LHCN-M2 (cell line): ENCODE results near the gene PAX3. TPM values are rescaled to one million over a fixed set of nuclear protein-coding genes. Genes with fewer than 3 reads are reported as not detected.

Experiments
- DNase-seq: peaks from one replicate; pipeline ENCODE4 v3.0.0-alpha.2; 2012; ENCODE audit warnings: low read depth
- total RNA-seq: library from RNA; depleted of rRNA; stranded (reverse); fragments of >200 nt; gene quantifications from 2 replicates; pipeline ENCODE4 v1.2.3, GENCODE V29; 2014

The PAX3 gene
- total RNA-seq, 1 experiment from 2014 or later: 3.9 TPM

DNA sequence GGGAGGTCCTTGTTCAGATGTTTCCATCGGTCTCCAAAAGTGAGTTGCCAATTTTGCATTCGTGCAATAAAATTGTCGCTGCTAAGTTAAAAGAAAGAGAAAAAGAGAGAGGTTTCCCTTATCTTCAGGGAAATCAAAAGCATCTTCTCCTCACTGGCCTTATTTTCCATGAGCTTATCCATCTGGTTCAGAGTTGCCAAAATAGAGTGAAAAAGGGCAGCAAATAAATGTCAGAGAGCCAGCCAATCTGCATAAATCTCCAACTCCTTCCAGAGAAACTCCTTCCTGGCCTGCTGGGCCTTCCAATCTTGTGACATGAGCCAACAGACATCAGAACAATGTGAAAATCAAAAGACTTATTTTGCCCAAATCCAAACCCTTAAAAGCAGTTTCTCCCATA lies 28.4 kb downstream of the PAX3 start:
- no peak for DNase-seq

DNA sequence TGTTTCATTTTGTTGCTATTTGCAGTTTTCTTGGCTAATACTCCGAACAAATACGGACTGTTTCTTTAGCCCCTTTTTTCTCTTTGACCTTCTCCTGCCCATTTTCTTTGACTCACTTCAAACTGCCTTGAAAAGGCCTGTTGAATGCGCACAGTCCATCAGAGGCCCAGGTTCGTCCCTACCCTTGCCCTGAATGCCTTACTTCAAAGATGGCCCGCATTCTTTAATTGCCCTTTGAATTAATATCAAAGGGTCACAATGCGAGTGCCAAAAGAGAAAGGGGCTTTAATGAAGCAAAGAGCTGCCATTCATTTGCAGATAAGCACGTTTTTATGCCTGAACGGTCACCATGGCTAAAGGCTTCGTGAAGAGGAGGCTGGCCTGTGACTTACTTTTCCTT lies 29.7 kb downstream of the PAX3 start:
- no peak for DNase-seq

DNA sequence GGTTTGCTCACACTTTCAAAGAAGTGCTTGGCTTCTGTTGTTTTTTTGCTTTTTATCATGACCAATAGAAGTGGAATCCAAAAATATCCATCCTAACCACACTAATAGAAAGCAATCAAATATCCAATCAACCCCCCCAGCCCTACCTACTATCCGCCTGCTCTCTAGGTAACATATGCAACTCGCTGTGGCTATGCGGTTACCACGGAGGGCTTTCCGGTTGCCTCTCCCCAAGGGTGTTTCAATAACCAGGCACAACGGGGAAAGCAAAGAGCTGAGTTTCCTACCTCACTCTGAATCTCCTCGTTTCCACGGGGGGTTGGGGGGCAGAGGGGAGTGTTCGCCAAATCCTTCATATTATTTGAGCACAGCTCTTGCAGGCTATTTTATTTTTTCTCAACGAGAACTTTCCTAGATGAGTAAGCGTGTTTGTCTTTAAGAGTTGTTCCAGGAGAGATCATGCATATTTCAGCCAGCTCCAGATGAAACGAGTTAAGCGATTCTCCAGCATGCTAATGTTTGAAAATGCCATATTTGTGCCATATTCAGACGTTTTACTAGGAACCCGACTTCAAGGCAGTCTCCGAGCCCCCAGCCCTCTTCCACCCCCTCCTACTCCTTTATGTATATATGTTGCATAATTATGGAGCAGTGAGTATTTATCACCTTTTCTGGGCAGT lies 30.3 kb downstream of the PAX3 start:
- no peak for DNase-seq

DNA sequence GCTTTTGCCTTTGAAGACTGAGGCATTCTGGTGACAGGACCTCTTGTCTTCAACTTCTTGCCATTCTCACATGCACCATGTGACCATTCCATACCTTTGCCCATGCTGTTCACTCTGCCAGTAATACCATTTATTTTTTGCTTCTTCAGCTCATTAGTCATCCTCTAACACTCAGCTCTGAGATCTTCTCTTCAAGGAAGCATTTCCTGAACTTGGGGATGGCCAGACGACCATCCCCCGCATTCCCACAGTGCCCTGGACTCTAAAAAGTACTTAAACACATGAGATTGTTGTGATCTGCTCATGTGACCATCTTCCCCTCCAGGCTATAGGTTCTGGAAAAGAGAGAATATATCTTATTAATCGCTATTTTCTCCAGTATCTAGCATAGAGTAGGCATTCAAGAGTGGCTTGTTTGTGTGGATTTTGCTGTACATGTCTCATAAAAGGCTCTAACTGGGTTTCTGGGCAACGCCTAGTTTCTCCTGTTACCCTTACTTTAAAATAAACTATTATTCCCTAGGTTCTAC lies 33.9 kb downstream of the PAX3 start:
- DNase-seq: no peak

DNA sequence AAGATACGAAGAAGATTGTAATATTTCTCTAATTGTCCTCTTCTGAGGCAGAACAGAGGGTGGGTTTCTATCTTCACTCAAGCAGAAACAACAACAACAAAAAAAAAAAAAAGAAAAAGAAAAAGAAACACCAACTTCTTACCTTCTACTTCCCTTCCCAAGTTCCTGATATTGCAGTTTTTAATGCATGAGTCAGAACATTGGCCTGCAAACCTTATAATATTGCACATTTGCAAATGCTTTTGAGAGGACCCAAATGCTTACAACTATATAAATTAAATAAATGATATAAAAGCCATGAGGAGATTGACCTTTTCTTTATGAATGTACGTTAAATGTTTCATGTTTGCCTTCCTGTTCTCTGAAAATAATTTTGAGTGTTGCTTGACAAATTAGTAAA lies 37.3 kb downstream of the PAX3 start:
- DNase-seq: no peak

DNA sequence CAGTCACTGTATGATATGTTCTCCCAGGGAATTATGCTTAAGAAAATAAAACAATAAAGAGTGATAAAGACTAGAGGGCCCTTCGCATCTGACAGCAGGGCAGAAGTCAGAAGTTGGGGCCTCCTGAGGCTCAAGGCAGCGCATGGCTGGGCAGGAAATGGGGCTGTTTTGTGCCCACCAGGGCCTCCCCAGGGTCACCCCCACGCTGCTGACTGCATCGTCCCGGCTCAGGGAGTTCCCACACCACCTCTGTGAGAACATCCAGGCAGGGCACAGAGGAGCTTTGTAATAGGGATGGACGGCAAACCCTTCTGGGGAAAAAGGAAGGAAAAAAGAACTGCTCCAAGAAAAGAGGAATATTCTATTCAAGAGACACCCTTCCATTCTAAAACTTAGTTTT lies 41.2 kb downstream of the PAX3 start:
- no peak for DNase-seq

DNA sequence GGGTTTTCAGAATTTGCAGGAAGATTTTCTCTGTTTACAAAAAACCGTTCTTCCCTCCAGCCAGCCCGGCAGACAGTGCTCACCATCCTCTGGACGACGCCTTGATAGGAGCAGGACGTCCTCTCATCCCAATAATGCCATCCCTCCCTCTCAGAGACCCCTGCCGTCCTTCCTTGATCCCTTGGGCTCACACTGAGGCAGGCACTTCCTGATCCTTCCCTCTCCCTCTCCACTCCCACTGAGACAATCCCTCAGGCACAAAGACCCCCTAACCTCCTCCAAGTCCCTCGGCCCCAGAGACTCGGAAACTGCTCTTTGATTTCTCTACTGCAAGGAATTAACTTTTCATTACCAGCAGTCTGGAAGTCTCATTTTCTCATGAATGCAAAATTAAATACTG lies 42.5 kb downstream of the PAX3 start:
- DNase-seq: no peak

DNA sequence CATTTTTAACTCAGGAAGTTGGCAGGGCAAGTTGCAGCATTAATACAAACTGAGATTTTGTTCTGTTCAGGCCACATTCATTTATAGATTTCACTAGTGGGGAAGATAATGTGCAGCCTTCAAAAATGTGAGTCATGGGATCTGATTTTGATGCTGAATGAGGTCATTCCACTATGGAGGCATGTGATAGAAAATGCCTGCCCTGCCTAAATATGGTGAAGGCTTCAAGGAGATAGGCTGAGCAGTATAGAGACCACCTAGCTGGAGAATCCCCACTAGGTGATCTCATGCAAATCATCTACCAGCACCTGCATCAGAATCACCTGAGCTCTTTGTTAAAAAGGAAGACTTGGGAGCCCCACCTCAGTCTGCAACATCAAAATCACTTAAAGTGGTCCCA lies 43.7 kb downstream of the PAX3 start:
- no peak for DNase-seq

DNA sequence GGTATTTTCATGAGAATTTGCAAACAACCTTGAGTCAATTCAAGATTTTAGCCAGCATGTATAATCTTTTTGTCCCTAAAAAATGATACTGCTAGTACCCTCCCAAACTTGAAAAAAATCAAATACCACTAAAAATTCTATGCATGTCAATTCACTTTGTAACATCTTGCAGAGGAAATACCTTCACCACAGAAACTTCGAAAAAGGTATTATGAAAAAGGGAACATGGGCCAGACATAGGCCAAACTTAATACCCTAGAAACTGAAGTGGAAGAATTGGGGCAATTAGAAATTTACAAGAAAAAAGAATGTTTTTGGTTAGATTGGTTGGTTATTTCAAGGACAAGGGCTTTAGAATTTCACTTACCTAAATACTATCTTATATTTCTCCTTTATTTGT lies 48.5 kb downstream of the PAX3 start:
- no peak for DNase-seq

DNA sequence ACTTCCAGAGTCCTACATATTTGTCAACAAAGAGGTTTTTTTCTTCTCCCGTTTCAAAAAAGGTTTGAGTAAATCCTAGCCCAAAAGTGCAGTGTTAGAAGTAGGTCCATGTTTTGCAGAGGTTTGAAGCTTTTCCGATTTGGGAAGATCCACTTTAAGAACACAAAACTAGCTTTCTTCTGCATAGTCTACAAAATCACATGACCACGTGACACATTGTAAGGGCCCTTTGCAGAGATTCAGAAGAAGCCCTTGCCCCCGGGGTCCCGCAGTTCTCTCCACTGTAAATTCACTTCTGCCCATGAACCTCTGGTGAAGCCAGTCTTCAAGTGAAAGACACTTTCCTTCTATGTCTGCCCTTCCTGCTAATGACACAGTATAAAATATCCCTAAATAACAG lies 49.4 kb downstream of the PAX3 start:
- DNase-seq: no peak

DNA sequence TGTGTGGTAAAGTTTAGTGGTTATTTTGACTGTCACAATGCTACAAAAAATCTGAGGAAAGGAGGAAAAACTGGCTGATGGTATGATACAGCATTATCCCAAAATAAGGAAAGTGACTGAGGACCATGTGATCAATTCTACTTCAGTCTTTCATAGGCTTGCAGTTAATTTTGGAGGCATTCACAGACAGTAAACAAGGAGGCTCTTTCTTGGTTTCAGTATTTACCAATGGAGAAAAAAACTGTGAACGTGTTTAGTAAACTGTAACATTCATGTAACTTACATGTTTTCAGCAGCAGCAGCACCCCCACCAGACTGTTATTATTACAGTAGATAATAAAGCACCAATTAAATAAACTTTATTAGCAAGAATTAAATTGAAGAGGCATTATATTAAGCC lies 50.0 kb downstream of the PAX3 start:
- DNase-seq: no peak

DNA sequence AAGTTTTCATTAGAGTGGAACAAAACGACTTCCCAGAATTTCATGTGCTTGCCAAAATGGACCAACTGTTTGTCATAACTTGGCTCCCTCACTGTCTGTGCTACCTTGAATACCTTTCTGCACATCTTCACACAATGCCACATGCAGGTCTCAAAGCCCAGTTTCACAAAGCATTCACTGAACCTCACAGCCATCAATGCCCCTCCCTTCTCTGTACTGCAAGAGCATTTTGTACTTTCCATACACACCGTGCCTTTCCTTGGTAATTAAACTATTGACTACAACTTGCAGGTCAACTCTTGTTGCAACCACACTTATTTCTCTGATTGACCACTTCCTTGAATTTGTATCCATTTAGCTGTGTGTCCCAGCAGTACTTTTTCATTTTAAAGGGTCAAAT lies 50.5 kb downstream of the PAX3 start:
- DNase-seq: no peak

DNA sequence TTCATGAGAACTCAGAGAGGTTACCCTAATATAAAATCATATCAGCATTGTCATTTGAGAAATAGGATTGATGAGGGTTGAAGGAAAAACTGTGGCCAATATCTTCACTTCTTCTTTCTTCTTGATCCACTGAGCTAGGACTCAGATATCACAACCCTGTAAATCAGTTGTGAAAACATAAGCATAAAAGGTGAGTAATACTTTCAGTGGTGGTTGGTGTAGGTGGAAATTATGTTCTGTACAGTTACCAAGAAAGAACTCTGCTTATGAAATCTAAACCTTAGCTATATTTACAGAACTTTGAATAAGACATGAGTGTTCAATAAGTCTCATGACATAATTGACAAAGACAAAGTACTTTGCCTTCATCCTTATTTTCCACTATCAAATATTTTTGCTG lies 56.3 kb downstream of the PAX3 start:
- no peak for DNase-seq

DNA sequence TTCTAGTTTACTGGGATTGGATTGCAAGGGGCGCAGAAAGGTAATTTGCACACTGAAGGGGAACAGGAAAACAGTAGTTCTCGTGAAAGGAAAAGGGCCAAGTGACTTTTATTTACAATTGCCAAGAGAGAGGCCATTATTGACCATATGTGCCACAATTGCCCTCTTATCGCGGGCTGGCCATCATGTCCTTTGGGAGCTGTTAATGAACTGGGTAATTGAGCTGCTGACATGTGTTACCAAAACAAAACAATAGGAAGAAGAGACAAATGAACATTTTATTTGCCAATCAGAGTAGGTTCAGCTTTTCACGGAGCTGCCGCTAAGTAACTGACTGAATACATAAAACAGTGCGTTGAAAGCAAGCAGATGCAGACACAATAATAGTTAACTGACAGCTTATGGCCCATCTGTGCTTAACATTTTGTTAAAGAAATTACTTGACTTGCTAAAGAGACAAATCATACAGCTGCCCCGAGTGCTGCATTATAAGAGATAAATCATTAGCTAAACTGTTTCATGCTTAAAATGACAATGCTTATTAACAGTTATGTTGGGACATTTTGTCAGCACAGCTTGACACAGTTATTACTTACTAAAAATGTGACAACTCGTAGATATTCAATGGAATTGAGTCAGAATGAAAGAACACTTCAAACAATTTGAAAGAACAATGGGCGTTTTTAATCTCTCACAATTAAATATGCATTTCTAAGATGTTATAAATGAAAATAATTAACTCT lies 57.5 kb downstream of the PAX3 start:
- no peak for DNase-seq

DNA sequence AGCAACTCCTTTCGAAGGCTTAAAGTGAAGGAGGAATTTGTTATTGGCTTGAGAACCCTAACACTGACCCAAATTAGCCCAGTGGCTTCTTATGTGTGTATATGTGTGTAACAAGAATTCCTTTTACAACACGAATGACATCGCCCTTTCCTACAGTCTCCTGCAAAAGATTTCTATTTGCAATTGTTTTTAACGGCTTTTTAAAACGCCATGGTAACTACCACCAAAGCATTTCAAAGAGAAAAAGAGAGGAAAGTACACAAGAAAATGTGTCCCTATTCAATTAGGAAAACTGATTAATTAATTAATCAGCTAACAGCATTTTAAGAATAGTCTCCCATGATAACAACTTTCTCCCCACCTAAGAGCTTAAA lies 58.1 kb downstream of the PAX3 start:
- DNase-seq: no peak

DNA sequence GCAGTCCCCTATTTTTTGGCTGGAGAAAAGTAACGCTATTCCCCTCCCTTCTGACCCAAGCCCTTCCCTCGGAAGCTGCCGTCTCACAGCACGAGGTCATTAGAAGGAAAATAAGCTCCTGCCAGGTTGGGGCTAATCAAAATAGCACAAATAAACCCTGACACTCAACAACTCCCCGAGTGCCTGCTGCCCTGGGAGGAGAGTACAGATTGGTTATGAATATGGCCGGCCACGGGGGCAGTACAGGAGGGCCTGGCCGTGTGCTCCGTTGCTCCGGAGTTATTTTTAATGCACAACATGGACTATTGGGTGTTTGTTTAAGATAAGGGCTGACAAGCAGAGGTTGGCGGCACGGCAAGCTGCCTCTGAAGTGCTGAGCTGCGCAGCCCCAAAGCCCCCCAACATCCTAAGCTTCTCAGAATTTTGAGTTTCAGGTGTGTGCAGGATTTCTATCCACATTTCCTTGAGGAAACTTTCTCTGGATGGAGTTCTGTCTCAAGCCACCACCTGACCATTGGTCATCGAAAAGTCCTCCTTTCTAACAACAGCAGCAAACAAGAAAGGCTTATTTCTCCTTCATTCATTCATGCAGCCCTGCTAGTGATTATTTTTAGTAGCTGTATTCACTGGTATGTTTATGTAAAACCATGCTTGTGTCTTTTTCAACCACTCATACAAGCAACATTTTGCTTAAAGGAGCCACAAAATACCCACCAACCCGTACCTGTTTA lies 58.7 kb downstream of the PAX3 start:
- no peak for DNase-seq

DNA sequence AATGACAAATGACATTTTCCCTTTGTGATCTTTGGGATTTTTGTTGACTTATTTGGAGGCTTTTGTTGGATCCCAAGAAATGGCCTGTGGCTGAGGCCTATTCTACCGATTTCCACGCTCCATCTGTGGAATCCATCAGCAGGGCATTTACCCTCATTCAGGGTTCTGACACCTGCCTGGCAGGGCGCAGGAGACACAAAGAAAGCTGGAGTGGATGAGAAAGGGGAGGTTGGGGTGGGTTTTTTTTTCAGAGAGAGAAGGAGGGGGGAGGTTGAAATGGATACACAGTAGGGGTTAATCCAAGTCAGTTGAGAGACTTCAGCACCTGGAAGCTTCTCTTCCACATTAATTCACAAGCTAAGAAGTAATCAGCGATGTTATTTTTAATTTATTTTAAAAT lies 59.7 kb downstream of the PAX3 start:
- DNase-seq: no peak

DNA sequence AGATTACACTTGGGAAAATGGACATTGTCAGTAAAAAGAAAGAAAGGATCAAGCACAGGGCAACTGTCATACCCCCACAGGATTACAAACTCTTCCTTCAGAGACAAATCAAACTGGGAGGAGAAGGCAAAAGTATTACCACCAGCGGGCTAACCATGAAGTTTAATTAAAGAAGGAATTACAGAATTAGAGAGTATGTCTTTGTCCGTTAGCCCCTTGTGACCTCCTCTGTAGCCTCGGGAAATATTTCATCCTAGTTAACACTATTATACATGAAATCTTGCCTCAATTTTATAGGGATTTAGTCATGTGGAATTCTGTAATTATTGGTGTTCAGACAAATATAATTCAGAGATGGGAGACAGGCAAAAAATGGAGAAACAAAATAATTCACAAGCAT lies 60.7 kb downstream of the PAX3 start:
- no peak for DNase-seq

DNA sequence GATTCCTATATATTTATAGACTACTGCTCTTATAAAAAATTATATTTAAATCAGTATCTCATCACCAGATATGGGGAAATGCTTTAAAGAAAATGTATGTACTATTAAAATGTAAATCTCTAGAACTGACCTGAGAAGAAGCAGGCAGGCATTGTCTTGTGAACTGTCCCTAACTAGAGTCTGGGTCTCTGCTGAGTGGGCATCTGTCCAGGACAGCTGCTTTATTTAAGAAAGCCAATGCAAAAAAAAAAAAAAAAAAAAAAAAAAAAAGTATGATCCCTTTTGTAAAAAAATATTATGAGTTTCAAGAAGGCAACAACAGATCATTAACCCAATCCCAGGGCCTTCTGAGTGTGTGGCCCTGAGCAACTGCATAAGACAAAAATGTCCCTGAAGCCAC lies 66.0 kb downstream of the PAX3 start:
- DNase-seq: no peak

DNA sequence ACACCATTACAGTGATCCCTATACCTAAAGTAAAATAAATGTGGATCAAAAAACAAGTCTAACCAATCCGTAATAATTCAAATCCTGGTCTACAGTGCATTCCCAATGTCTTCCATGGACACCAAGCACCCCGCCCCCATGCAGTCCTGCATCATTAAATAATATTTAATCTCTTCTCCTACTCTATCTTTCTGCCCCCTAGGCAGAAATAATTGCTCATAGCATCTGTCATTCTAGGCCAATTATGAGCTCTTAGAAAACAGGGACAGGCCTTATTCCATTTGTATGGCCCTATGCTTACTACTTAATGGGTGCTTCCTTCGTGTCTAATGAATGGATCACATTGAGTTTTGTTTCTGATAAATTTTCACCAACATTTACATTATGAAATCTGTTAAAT lies 66.4 kb downstream of the PAX3 start:
- DNase-seq: no peak

DNA sequence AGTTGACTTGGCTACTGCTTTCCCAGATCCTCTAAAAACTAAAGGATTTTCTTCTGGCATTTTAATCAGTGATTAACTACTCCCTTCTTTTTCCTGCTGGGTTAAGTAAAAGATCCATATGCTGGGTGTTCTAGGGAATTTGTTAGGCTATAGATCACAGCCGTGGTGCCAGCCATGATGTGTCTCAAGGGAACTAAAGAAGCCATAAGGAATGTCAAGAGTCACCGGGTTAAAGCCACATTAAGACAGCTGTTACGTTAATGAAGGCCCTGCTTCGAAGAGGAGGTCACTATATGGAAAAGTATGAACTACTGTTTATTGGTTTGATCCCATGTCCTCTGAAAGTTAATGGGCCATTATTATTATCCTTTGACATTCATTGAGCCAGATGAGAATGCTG lies 70.7 kb downstream of the PAX3 start:
- DNase-seq: no peak

DNA sequence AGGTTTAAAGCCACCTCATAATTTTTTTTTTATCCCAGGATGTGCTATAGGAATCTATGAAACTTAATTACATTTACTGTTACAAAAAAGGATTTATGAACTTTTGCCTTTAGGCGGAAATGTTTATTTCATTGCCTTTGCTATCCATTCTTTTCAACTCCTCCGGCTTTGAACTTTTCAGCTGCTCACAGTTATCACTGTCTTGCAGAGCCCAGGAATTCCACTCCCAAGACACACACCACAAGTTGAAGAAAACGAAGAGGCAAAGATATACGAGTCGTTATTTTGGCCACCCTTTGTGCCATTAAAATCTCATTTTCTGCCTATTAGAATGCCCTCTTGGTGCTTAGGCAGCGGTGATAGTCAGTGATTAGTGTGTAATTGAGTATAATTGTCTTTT lies 80.0 kb downstream of the PAX3 start:
- DNase-seq: no peak

DNA sequence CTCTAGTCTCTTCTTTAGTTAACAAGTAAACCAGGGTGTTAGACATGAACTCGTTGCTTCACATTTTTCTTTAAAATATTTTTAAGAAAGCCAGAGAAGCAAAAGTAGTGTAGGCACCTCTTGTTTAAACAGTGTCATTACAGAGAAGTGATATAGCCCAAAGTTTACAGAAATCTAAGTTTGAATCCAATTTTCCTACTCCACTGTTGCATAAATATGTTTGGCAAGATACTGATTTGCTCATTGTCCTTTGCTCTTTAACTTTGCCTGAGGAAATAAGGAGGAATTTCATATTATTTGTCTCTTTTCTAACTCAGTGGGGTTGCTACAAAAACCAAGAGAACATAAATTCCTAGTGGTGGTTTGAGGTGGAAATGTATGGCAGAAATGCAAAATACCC lies 81.1 kb downstream of the PAX3 start:
- DNase-seq: no peak
